Upper lobe of left lung (tissue), 4 donors: ENCODE results near the gene SLC37A4.

Experiments
- POLR2A ChIP-seq, 4 donors: fragments of 450-650 bp; IDR thresholded peaks; one replicate each; pipeline ENCODE4 v1.5.1; 2016 to 2017; ENCODE audit warnings: antibody characterized with exemption in 4 of 4, mild to moderate bottlenecking in 2 of 4
- TF ChIP-seq, protein P1 (sequence below), 6 experiments: fragments of 450-650 bp in 4 of 6; fragments of 200-600 bp in 2 of 6; sonication (generic) in 2 of 6; IDR thresholded peaks; one replicate each; pipeline ENCODE4 v1.5.1; 2016 to 2019; ENCODE audit warnings: antibody characterized with exemption in 6 of 6

DNA sequence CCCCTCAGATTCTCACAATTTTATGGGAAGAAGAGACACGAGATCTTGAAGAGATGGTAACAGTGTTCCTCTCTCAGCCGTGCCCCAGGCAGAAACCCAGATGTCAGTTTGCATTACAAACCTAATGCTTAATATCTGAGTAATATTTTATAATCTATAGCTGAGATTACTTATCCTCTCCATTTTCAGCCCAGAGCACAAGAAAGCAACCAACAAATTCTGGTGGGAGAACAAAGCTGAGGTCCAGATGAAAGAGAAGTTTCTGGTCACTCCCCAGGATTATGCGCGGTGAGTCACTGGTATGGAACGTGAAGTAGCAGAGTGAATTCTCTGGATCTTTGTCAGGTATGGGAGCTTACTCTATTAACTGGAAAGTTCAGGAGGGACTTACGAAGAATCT lies 31.9 kb downstream of the SLC37A4 start:
- no peak for TF ChIP-seq POLR2A (IDR thresholded peaks at IDR 0.05)
- TF ChIP-seq, protein P1, sequence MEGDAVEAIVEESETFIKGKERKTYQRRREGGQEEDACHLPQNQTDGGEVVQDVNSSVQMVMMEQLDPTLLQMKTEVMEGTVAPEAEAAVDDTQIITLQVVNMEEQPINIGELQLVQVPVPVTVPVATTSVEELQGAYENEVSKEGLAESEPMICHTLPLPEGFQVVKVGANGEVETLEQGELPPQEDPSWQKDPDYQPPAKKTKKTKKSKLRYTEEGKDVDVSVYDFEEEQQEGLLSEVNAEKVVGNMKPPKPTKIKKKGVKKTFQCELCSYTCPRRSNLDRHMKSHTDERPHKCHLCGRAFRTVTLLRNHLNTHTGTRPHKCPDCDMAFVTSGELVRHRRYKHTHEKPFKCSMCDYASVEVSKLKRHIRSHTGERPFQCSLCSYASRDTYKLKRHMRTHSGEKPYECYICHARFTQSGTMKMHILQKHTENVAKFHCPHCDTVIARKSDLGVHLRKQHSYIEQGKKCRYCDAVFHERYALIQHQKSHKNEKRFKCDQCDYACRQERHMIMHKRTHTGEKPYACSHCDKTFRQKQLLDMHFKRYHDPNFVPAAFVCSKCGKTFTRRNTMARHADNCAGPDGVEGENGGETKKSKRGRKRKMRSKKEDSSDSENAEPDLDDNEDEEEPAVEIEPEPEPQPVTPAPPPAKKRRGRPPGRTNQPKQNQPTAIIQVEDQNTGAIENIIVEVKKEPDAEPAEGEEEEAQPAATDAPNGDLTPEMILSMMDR (IDR thresholded peaks at IDR 0.05): no peak
